Parathyroid adenoma (tissue), 2 donors: ENCODE results near the gene WDR91.
A peak's percentile ranks its signal among the peaks of the same experiment; 100 is the strongest.

Experiments used
- H2AFZ ChIP-seq: fragments of 300-600 bp; sonication (generic); one replicate; pipeline ENCODE4 v1.7.0; 2017; ENCODE audit warnings: antibody characterized with exemption, mild to moderate bottlenecking
- H3K27ac ChIP-seq: fragments of 300-600 bp; sonication (generic); one replicate; pipeline ENCODE4 v1.7.0; 2017
- H3K27me3 ChIP-seq: fragments of 300-600 bp; sonication (generic); one replicate; pipeline ENCODE4 v1.7.0; 2017; ENCODE audit warnings: low read length; ENCODE audit not compliant: control insufficient read depth, insufficient read depth
- H3K36me3 ChIP-seq: fragments of 300-600 bp; sonication (generic); one replicate; pipeline ENCODE4 v1.7.0; 2017; ENCODE audit warnings: low read length; ENCODE audit not compliant: control insufficient read depth, insufficient read depth
- H3K4me1 ChIP-seq: fragments of 300-600 bp; sonication (generic); one replicate; pipeline ENCODE4 v1.7.0; 2017; ENCODE audit warnings: control low read depth
- H3K4me2 ChIP-seq: fragments of 300-600 bp; sonication (generic); one replicate; pipeline ENCODE4 v1.7.0; 2017; ENCODE audit warnings: low read length
- H3K4me3 ChIP-seq: fragments of 300-600 bp; sonication (generic); one replicate; pipeline ENCODE4 v1.7.0; 2017; ENCODE audit warnings: low read depth, low read length
- H3K79me2 ChIP-seq: fragments of 300-600 bp; sonication (generic); one replicate; pipeline ENCODE4 v1.7.0; 2017; ENCODE audit warnings: control low read depth
- H3K9ac ChIP-seq: fragments of 300-600 bp; sonication (generic); one replicate; pipeline ENCODE4 v1.7.0; 2017; ENCODE audit warnings: mild to moderate bottlenecking
- H3K9me3 ChIP-seq: fragments of 300-600 bp; sonication (generic); one replicate; pipeline ENCODE4 v1.7.0; 2017; ENCODE audit warnings: low read length; ENCODE audit not compliant: control insufficient read depth
- TF ChIP-seq, protein P1 (sequence below): fragments of 300-600 bp; sonication (generic); IDR thresholded peaks from one replicate; pipeline ENCODE4 v1.7.0; 2017; ENCODE audit warnings: antibody characterized with exemption, mild to moderate bottlenecking
- donor health status: primary hyperparathyroidism.

WDR91 gene

DNA sequence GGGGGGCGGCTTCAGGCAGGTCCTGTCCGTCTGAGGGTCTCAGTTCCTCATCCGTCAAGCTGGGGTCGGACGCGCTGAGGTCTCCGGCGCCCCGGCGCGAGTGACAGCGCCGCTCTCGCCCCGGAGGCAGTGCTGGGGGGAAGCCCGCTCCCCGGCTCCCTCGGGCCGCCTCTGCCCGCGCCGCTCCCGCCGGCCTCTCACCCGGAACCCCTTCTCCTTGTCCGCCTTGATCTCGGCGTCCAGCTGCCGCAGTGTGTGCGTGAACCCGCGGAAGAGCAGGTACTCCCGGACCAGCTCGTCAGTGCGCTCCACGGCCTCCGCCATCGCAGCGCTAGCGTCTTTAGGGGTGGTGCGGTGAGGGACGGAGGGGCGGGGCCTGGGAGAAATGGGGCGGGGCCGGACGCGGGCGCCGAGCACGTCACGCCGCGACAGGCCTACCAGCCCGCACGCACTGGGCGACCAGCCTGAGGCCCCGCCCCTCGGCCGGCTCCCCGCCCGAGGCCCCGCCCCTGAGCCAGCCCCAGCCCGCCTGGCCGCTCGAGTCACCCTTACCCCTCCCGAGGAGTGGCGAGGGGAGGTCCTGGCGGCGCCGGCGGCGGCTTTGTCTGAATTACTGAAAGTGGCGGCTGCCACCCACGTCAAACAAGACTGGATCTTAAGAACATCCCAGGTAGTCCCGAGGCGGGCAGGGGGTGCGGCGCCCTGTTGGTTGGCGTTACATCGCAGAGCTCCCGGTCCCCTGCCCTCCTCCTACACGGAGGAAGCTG lies at the start of gene WDR91:
TSS of gene WDR91 (minus strand) at position 348 of the 767 bp plus-strand sequence. CDS start at position 324, 24 bp downstream.
- Histone ChIP-seq H3K27ac (peak within 1 kb of the TSS; percentile 65), H3K9ac (peak within 1 kb of the TSS; percentile 56), H3K27me3 (no peaks in the 10 kb centered on the region), H3K9me3 (no peaks in the 10 kb centered on the region), H3K4me2 (peak within 1 kb of the TSS; percentile 80), H3K4me3 (peak within 1 kb of the TSS; percentile 85), H3K36me3 (no peaks in the 10 kb centered on the region), H3K79me2 (no peaks in the 10 kb centered on the region), H2AFZ (peak within 1 kb of the TSS; percentile 100), H3K4me1 (peaks cover 4% of the 10 kb centered on the region)
- TF ChIP-seq, protein P1, sequence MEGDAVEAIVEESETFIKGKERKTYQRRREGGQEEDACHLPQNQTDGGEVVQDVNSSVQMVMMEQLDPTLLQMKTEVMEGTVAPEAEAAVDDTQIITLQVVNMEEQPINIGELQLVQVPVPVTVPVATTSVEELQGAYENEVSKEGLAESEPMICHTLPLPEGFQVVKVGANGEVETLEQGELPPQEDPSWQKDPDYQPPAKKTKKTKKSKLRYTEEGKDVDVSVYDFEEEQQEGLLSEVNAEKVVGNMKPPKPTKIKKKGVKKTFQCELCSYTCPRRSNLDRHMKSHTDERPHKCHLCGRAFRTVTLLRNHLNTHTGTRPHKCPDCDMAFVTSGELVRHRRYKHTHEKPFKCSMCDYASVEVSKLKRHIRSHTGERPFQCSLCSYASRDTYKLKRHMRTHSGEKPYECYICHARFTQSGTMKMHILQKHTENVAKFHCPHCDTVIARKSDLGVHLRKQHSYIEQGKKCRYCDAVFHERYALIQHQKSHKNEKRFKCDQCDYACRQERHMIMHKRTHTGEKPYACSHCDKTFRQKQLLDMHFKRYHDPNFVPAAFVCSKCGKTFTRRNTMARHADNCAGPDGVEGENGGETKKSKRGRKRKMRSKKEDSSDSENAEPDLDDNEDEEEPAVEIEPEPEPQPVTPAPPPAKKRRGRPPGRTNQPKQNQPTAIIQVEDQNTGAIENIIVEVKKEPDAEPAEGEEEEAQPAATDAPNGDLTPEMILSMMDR = no peak

DNA sequence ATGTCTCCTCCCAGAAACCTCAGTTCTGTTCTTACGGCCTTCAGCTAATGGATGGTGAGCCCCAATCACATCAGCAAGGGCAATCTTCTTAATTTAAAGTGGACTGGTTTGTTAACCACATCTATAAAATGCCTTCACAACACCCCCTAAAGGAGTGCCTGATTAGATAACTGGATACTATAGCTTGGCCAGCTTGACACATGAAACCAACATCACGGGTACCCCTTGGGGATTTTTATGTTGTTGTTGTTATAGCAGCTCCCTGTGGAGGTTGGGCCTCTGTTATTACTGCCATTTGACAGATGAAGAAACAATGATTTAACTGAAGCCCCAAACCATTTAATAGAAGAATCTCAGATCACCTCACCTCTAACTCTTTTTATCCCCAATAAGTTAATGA lies 49.1 kb upstream of the WDR91 start:
- TF ChIP-seq, protein P1 = no peak
- no peaks in the 10 kb centered on the region for H3K27me3 ChIP-seq
- no peak overlapping the region for H3K4me3 ChIP-seq
- H2AFZ ChIP-seq = no peak overlapping the region
- H3K9ac ChIP-seq = no peak overlapping the region
- no peaks in the 10 kb centered on the region for H3K9me3 ChIP-seq
- H3K27ac ChIP-seq = no peak overlapping the region
- H3K4me2 ChIP-seq = no peak overlapping the region
- no peaks in the 10 kb centered on the region for H3K79me2 ChIP-seq
- H3K4me1 ChIP-seq = no peaks in the 10 kb centered on the region
- H3K36me3 ChIP-seq = no peaks in the 10 kb centered on the region

DNA sequence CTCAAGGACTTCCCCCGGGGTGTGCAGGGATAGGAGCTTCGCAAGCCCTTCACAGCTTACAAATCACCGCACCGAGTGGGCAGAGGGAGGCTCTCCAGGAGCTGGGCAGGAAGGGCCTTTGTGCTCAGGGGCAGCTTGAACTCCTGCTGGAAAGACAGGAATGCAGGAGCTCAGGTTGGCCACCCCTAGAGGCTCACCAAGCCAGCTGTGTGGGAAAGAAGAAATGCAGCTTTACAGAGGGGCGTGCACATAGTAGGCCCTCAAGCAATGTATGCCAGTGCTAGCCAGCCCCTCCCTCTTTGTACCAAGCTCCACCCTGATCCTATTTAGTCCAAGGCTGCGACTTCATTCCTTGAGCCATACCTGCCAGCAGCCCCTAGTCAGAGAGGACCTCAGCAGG lies 48.4 kb upstream of the WDR91 start:
- no peak overlapping the region for H3K27ac ChIP-seq
- TF ChIP-seq, protein P1 = no peak

DNA sequence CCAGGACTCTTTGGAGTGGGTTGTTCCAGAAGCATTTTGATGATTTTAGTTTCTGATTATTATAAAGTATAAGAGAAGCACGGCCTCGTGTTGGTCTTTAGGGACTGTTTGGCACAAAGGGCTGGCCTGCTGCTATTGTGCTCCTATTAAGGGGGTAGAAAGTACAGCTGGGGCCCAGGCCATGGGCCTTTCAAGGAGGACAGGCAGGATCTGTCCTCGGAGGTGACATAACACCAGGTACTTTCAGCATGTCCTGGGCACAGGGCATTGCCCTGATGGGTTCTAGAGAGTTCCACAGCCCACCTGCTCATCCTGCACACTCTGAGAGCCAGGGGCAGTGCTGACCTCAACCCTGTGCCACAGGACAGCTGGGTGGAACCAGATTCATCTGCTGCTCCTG lies 47.3 kb upstream of the WDR91 start:
- H3K27me3 ChIP-seq = no peaks in the 10 kb centered on the region
- no peaks in the 10 kb centered on the region for H3K9me3 ChIP-seq
- no peak overlapping the region for H3K27ac ChIP-seq
- no peaks in the 10 kb centered on the region for H3K4me1 ChIP-seq
- no peaks in the 10 kb centered on the region for H3K79me2 ChIP-seq
- H3K4me3 ChIP-seq = no peak overlapping the region
- TF ChIP-seq, protein P1 = no peak
- H3K4me2 ChIP-seq = no peak overlapping the region
- no peaks in the 10 kb centered on the region for H3K36me3 ChIP-seq
- H3K9ac ChIP-seq = no peak overlapping the region
- no peak overlapping the region for H2AFZ ChIP-seq

More for the DNA sequence above, 48.4 kb upstream of the WDR91 start:
- H2AFZ ChIP-seq = no peak overlapping the region
- no peaks in the 10 kb centered on the region for H3K79me2 ChIP-seq
- no peak overlapping the region for H3K9ac ChIP-seq
- H3K36me3 ChIP-seq = no peaks in the 10 kb centered on the region
- H3K4me1 ChIP-seq = no peaks in the 10 kb centered on the region
- no peaks in the 10 kb centered on the region for H3K27me3 ChIP-seq
- no peak overlapping the region for H3K4me2 ChIP-seq
- H3K4me3 ChIP-seq = no peak overlapping the region
- no peaks in the 10 kb centered on the region for H3K9me3 ChIP-seq

DNA sequence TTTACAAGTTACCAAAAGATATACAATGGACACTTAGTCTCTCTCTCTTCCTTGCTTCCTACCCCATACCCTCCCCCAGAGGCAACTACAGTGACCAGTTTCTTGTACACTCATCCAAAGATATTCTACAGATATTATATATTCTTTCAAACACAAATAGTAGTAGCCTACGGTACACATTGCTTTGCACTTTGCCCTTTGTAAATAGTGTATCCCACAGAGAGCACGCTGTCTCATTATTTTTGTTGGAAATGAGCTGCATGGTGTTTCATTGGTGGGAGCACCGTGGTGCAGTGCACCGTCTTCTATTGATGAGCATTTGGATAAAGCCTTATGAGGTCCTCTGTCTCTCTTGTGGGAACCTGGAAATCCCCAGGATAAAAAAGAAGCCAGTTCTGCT lies 46.5 kb upstream of the WDR91 start:
- Histone ChIP-seq H3K4me1 (no peaks in the 10 kb centered on the region), H3K79me2 (no peaks in the 10 kb centered on the region), H3K4me3 (no peak overlapping the region), H2AFZ (no peak overlapping the region), H3K27me3 (no peaks in the 10 kb centered on the region), H3K36me3 (no peaks in the 10 kb centered on the region), H3K9ac (no peak overlapping the region), H3K27ac (no peak overlapping the region), H3K4me2 (no peak overlapping the region), H3K9me3 (no peaks in the 10 kb centered on the region)
- TF ChIP-seq, protein P1 = no peak
